ENCODE results near the gene ALG9.

Gene ALG9

GRCh38 chr11:111815489-111815888 lies 55.9 kb downstream of the ALG9 start:
- no peak overlapping the region for H3K4me3 ChIP-seq (replicated peaks; ENCODE audit: low read depth, low read length)
- no peak for TF ChIP-seq CTCF (IDR thresholded peaks at IDR 0.05; ENCODE audit: low read depth, low read length, missing control alignments)
- no peak for DNase-seq (ENCODE audit: extremely low read depth, low read depth)

- DNase-seq (ENCODE audit: extremely low read depth, low read depth) = peak; percentile 70
- no peak for TF ChIP-seq CTCF (IDR thresholded peaks at IDR 0.05; ENCODE audit: low read depth, low read length, missing control alignments)
- H3K4me3 ChIP-seq (replicated peaks; ENCODE audit: low read depth, low read length) = no peak overlapping the region
Measured at GRCh38 chr11:111814557-111815320, 56.6 kb downstream of the ALG9 start.

- no peak for DNase-seq (ENCODE audit: extremely low read depth, low read depth)
- TF ChIP-seq CTCF (IDR thresholded peaks at IDR 0.05; ENCODE audit: low read depth, low read length, missing control alignments) = no peak
- H3K4me3 ChIP-seq (replicated peaks; ENCODE audit: low read depth, low read length) = no peak overlapping the region
Measured at GRCh38 chr11:111814106-111814505, 57.3 kb downstream of the ALG9 start.

GRCh38 chr11:111812211-111812610 lies 59.2 kb downstream of the ALG9 start:
- TF ChIP-seq CTCF (IDR thresholded peaks at IDR 0.05; ENCODE audit: low read depth, low read length, missing control alignments) = no peak
- DNase-seq (ENCODE audit: extremely low read depth, low read depth) = no peak
- H3K4me3 ChIP-seq (replicated peaks; ENCODE audit: low read depth, low read length) = no peak overlapping the region

GRCh38 chr11:111811445-111811844 lies 59.9 kb downstream of the ALG9 start:
- no peak for DNase-seq (ENCODE audit: extremely low read depth, low read depth)
- TF ChIP-seq CTCF (IDR thresholded peaks at IDR 0.05; ENCODE audit: low read depth, low read length, missing control alignments) = no peak
- H3K4me3 ChIP-seq (replicated peaks; ENCODE audit: low read depth, low read length) = no peak overlapping the region

GRCh38 chr11:111808834-111809233 lies 62.5 kb downstream of the ALG9 start:
- no peak overlapping the region for H3K4me3 ChIP-seq (replicated peaks; ENCODE audit: low read depth, low read length)
- no peak for TF ChIP-seq CTCF (IDR thresholded peaks at IDR 0.05; ENCODE audit: low read depth, low read length, missing control alignments)
- no peak for DNase-seq (ENCODE audit: extremely low read depth, low read depth)

All from HFF-Myc (cell line).